NT2/D1 (cell line): ENCODE data around the gene NPFF.

Experiments
- DNase-seq: peaks from one replicate; pipeline ENCODE4 v3.0.0-alpha.2; 2011; ENCODE audit warnings: low read depth, low spot score
- H3K27me3 ChIP-seq: 2 replicates; pipeline ENCODE4 v1.6.0; 2011; ENCODE audit warnings: mild to moderate bottlenecking; ENCODE audit not compliant: insufficient read length, insufficient read depth
- H3K36me3 ChIP-seq: 2 replicates; pipeline ENCODE4 v1.6.1; 2011; ENCODE audit warnings: mild to moderate bottlenecking, low read length, mixed read lengths; ENCODE audit not compliant: insufficient read depth, insufficient read length
- H3K4me1 ChIP-seq: 2 replicates; pipeline ENCODE4 v1.5.1; 2011; ENCODE audit not compliant: insufficient read depth, insufficient read length
- H3K4me3 ChIP-seq: 2 replicates; pipeline ENCODE4 v1.5.1; 2011; ENCODE audit warnings: low read depth; ENCODE audit not compliant: insufficient read length
- H3K9ac ChIP-seq: 2 replicates; pipeline ENCODE4 v1.6.0; 2011; ENCODE audit warnings: low read depth; ENCODE audit not compliant: insufficient read length
- H3K9me3 ChIP-seq: 2 replicates; pipeline ENCODE4 v1.5.1; 2011; ENCODE audit warnings: mild to moderate bottlenecking, low read length; ENCODE audit not compliant: insufficient read depth
- SUZ12 ChIP-seq: IDR thresholded peaks from 2 replicates; pipeline ENCODE4 v1.6.1; 2011; ENCODE audit not compliant: insufficient read length, insufficient read depth; ENCODE audit errors: extremely low read depth
- YY1 ChIP-seq: IDR thresholded peaks from 2 replicates; pipeline ENCODE4 v1.6.1; 2011; ENCODE audit not compliant: insufficient read length, insufficient read depth
- ZNF274 ChIP-seq: IDR thresholded peaks from 2 replicates; pipeline ENCODE4 v1.6.1; 2011; ENCODE audit warnings: mild to moderate bottlenecking, low read depth, low read length

Gene NPFF

GRCh38 chr12:53480491-53481442 is 26.5 kb downstream of the NPFF start:
- TF ChIP-seq SUZ12 (no peak), YY1 (no peak), ZNF274 (no peak)
- Histone ChIP-seq H3K4me3 (no peak overlapping the region), H3K27me3 (no peaks in the 10 kb centered on the region), H3K4me1 (peaks cover 3% of the 10 kb centered on the region), H3K9ac (no peak overlapping the region), H3K9me3 (no peaks in the 10 kb centered on the region), H3K36me3 (peaks cover 91% of the 10 kb centered on the region)
- no peak for DNase-seq

- H3K9me3 ChIP-seq: no peaks in the 10 kb centered on the region
- H3K4me1 ChIP-seq: peaks cover 3% of the 10 kb centered on the region
- no peak overlapping the region for H3K4me3 ChIP-seq
- H3K27me3 ChIP-seq: no peaks in the 10 kb centered on the region
- DNase-seq: no peak
- peaks cover 94% of the 10 kb centered on the region for H3K36me3 ChIP-seq
- TF ChIP-seq YY1 (no peak), ZNF274 (no peak), SUZ12 (no peak)
- no peak overlapping the region for H3K9ac ChIP-seq
These were observed 28.0 kb downstream of the NPFF start for GRCh38 chr12:53479331-53479730.

- TF ChIP-seq SUZ12: no peak
- TF ChIP-seq ZNF274: no peak
- no peak for TF ChIP-seq YY1
- no peaks in the 10 kb centered on the region for H3K9me3 ChIP-seq
- peaks cover 95% of the 10 kb centered on the region for H3K36me3 ChIP-seq
- no peak for DNase-seq
- H3K9ac ChIP-seq: no peak overlapping the region
- H3K4me1 ChIP-seq: peaks cover 3% of the 10 kb centered on the region
- H3K27me3 ChIP-seq: no peaks in the 10 kb centered on the region
- no peak overlapping the region for H3K4me3 ChIP-seq
These were observed 28.4 kb downstream of the NPFF start for GRCh38 chr12:53478865-53479264.

- no peaks in the 10 kb centered on the region for H3K9me3 ChIP-seq
- H3K4me3 ChIP-seq: no peak overlapping the region
- H3K4me1 ChIP-seq: peaks cover 6% of the 10 kb centered on the region
- H3K27me3 ChIP-seq: no peaks in the 10 kb centered on the region
- H3K36me3 ChIP-seq: peaks cover 93% of the 10 kb centered on the region
- no peak overlapping the region for H3K9ac ChIP-seq
- no peak for DNase-seq
- TF ChIP-seq ZNF274: no peak
- no peak for TF ChIP-seq SUZ12
- TF ChIP-seq YY1: no peak
These were observed 30.5 kb downstream of the NPFF start for GRCh38 chr12:53476769-53477209.

GRCh38 chr12:53474819-53475218 is 32.5 kb downstream of the NPFF start:
- H3K4me1 ChIP-seq: peaks cover 4% of the 10 kb centered on the region
- H3K9ac ChIP-seq: no peak overlapping the region
- no peak overlapping the region for H3K4me3 ChIP-seq
- no peaks in the 10 kb centered on the region for H3K27me3 ChIP-seq
- DNase-seq: no peak
- TF ChIP-seq SUZ12: no peak
- no peak for TF ChIP-seq ZNF274
- TF ChIP-seq YY1: no peak
- H3K36me3 ChIP-seq: peaks cover 93% of the 10 kb centered on the region
- no peaks in the 10 kb centered on the region for H3K9me3 ChIP-seq

- no peak overlapping the region for H3K9ac ChIP-seq
- no peak for TF ChIP-seq SUZ12
- TF ChIP-seq ZNF274: no peak
- TF ChIP-seq YY1: no peak
- no peak for DNase-seq
- H3K36me3 ChIP-seq: peaks cover 93% of the 10 kb centered on the region
- no peaks in the 10 kb centered on the region for H3K27me3 ChIP-seq
- no peaks in the 10 kb centered on the region for H3K9me3 ChIP-seq
- no peak overlapping the region for H3K4me3 ChIP-seq
- peaks cover 4% of the 10 kb centered on the region for H3K4me1 ChIP-seq
These were observed 33.2 kb downstream of the NPFF start for GRCh38 chr12:53474077-53474476.

GRCh38 chr12:53472056-53472582 is 35.2 kb downstream of the NPFF start:
- Histone ChIP-seq H3K36me3 (peaks cover 95% of the 10 kb centered on the region), H3K4me1 (peaks cover 4% of the 10 kb centered on the region), H3K9me3 (no peaks in the 10 kb centered on the region), H3K27me3 (no peaks in the 10 kb centered on the region), H3K9ac (no peak overlapping the region), H3K4me3 (no peak overlapping the region)
- no peak for DNase-seq
- no peak for TF ChIP-seq SUZ12
